Activated CD8-positive, alpha-beta memory T cell treated with anti-CD3 and anti-CD28 coated beads for 24 hours (primary cell): ENCODE measurements around the gene NUDT5.
"Not testable (repeated sequence)": the region's sequence is repeated elsewhere in the genome, so short reads cannot be mapped to it uniquely, and the experiment has no call there.

Experiments
- DNase-seq: peaks from one replicate; pipeline ENCODE4 v3.0.0-alpha.2; 2020

The NUDT5 gene

DNA sequence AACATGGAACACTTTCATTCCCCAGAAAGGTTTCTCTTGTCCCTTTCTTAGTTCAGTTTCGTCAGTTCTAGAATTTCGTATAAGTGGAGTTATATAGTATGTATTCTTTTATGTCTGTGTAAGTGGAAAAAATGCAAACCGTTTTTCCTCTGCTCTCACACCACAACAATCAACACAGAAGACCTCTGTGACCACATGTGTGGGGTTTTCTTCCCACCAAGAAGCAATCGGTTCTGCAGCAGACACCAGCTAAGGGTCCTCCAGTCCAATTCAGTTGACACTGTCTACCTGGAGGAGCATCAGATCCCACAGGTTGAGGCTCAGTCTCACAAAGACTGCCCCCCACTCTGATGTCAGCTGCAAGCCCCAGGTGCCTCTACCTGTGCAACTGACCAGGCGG is 6.5 kb upstream of the NUDT5 start:
- DNase-seq, result no peak

- no peak for DNase-seq
Observed at GRCh38 chr10:12201543-12201942, 5.9 kb upstream of the NUDT5 start.

- DNase-seq, result no peak
Observed at GRCh38 chr10:12200850-12201249, 5.2 kb upstream of the NUDT5 start.

DNA sequence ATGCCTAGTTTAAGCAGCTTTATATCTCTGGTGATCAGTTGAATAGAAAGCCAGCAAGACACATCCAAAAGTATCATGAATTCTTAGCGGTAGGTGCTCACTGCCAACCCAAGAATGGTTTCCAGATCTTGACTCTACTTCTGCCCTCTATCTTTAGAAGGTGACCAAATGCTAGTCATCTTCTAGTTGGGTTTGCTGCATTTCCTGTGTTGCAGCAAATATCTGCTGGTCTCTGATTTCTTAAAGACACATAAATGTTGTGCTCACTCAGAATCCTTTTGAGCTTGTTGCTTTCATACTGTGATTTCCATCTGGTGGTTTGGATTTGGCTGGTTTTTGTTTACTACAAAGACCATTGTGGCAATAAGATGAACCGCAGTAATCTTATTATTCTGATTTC is 2.5 kb upstream of the NUDT5 start:
- DNase-seq, result no peak

GRCh38 chr10:12196531-12197211 is 980 bp upstream of the NUDT5 start:
- DNase-seq, result no peak

- DNase-seq, result no peak
Observed at GRCh38 chr10:12195281-12195602, 449 bp downstream of the NUDT5 start.

DNA sequence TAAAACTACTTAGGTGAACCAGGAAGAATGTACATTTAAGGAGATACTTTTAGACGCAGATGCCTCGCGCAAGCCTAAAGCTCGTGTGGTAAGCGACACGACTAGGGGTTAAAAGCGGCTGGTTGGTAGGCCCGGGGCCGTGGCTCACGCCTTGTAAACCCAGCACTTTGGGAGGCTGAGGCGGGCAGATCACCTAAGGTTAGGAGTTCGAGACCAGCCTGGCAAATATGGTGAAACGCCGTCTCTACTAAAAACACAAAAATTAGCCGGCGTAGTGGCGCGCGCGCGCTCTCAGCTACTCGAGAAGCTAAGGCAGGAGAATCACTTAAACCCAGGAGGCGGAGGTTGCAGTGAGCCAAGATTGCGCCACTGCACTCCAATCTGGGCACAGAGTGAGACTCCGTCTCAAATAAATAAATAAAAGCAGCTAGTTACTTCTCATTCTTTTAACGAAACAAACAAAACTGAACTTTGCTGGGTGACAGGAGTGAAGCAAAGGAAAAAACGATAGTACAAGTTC is 879 bp downstream of the NUDT5 start:
- peak; percentile 73 for DNase-seq

DNA sequence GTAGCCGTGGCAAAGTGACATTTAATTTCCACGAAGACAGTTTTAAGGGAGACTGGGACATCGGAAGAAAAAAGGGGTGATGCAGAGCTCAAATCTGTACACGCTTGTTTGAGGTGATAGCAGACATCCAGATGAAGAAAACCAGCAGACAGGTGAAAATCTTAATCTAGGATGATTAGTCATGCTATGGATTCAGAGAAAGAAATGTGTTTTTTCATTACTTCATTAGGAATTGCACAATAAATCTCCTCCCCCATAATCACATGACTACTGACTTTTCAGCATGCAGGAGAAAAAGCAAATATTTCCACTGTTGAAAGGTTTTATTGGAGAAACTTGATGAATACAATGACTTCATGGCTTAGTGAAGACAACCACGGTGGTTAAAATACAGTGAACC is 2.5 kb downstream of the NUDT5 start:
- DNase-seq, result no peak

GRCh38 chr10:12191715-12192114 is 4.0 kb downstream of the NUDT5 start:
- no peak for DNase-seq

- no peak for DNase-seq
Observed at GRCh38 chr10:12189426-12189825, 6.3 kb downstream of the NUDT5 start.

- no peak for DNase-seq
Observed at GRCh38 chr10:12188656-12189055, 7.0 kb downstream of the NUDT5 start.

- DNase-seq, result no peak
Observed at GRCh38 chr10:12187321-12187905, 8.3 kb downstream of the NUDT5 start.

DNA sequence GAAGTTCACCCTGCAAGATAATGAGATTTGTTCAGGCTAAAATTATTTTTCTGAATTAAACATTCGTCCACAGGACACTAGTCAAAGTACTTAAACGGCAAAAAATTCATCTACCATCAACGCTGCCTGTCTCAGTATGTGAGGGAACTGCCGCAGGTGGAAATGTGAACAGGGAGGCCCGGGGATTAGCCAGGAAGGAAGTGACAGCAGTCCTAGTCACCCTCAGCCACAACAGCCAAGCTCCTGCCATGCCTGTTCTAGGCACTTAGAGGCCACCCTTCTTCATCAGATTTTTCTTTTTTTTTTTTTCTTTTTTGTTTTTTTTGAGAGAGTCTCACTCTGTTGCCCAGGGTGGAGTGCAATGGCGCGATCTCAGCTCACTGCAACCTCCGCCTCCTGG is 9.4 kb downstream of the NUDT5 start:
- DNase-seq, result no peak

DNA sequence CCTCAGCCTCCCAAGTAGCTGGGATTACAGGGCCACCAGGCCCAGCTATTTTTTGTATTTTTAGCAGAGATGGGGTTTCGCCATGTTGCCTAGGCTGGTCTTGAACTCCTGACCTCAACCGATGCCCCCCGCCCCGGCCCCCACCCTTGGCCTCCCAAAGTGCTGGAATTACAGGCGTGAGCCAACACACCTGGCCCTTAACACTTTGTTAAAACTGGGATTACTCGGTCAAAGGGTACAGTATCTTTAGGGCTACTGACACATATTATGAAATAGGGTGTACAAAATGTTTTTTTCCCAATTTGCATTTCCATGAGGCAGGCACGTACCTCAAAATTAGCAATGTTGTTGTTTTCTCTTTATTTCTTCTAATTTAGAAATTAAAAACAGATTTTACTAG is 11.5 kb downstream of the NUDT5 start:
- no peak for DNase-seq

- DNase-seq, result peak; percentile 82
Observed at GRCh38 chr10:12181065-12181775, 14.5 kb downstream of the NUDT5 start.

- DNase-seq, result no peak
Observed at GRCh38 chr10:12180221-12180974, 15.3 kb downstream of the NUDT5 start.

DNA sequence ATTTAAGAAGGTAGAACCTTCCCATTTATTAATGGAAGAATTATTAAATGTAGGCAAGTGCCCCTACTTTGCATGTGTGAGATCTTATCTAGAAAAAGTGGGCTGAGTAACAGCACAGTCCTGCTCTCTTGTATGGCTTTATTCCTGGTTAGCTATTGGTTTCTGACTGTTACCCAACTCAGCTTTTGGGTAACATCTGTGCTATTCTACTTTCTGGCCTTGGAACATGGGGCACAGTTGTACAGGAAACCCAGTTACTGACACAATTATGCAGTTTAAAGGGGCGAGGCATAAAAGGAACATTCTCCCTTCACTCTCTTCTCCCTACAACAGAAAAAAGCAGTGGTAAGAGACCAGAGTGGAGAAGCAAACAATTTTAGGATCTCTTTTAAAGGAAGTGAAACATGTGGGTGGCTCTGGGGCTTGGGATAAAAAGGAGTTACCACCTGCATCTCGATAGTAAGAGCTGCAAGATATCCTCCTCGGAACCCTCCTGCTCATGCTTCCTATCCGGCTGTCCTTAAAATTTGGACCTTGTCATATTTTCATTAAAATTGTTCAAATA is 16.0 kb downstream of the NUDT5 start:
- DNase-seq, result no peak

- DNase-seq, result no peak
Observed at GRCh38 chr10:12177642-12178041, 18.0 kb downstream of the NUDT5 start.

GRCh38 chr10:12171512-12171911 is 24.2 kb downstream of the NUDT5 start:
- DNase-seq, result not testable (repeated sequence)

DNA sequence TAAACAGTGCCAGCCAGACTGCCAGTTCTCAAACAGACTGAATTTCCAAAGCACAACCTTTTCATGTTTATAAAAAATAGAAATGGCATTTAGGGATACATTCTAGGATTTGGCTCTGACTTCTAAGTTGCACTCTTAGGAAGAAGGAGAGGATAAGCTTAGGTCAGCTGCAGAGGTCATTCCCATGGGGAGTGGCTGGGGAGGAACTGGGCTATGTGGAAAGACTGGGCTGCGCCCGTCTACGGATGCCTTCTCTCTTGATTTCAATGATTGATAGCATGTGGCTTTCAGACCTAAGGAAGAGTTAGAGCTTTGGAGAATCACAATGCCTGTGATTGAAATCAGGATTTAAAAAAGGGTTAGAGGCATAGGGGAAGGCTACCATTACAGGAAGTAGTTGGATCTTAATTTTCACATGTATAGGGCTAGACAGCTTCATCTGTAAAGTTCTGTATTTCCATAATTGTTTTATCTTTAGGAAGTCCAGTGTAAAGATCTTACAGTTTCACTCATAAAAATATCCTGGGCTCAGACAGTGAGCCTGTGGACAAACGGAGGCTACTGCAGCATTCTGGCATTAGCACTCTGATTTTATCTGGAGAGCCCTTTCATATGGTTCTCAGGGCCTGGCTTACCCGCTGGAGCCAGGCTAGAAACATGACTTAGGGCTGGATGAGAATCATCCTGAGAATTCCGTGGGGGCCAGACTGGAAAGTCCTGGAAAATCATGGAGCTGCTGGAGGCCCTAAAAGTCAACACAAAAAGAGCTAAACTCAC is 29.5 kb downstream of the NUDT5 start:
- DNase-seq, result no peak

- no peak for DNase-seq
Observed at GRCh38 chr10:12165036-12165435, 30.7 kb downstream of the NUDT5 start.

- no peak for DNase-seq
Observed at GRCh38 chr10:12164085-12164484, 31.6 kb downstream of the NUDT5 start.
